Esophagus muscularis mucosa (tissue), 3 donors: ENCODE data around the gene EGFL8.

Source experiments
- CTCF ChIP-seq, 3 experiments: fragments of 200-600 bp in 2 of 3; fragments of 450-650 bp in 1 of 3; sonication (generic) in 2 of 3; IDR thresholded peaks; one replicate each; pipeline ENCODE4 v1.5.1; 2017 to 2019; ENCODE audit warnings: antibody characterized with exemption in 3 of 3, mild to moderate bottlenecking in 2 of 3, moderate library complexity in 1 of 3
- POLR2A ChIP-seq: fragments of 450-650 bp; IDR thresholded peaks from one replicate; pipeline ENCODE4 v1.6.1; 2017; ENCODE audit warnings: antibody characterized with exemption, moderate library complexity, mild to moderate bottlenecking, low read depth
- POLR2AphosphoS5 ChIP-seq, 2 donors: sonication (generic); formaldehyde crosslinking; IDR thresholded peaks; one replicate each; pipeline ENCODE4 v1.6.1; 2017; ENCODE audit warnings: antibody characterized with exemption in 2 of 2

GRCh38 chr6:32204268-32204715 is 39.9 kb downstream of the EGFL8 start:
- no peak for TF ChIP-seq POLR2A
- no peak for TF ChIP-seq CTCF (IDR thresholded peaks at IDR 0.05)
- TF ChIP-seq POLR2AphosphoS5 (IDR thresholded peaks at IDR 0.05), result no peak
